B cell (primary cell): ENCODE measurements around the gene FAM120B. TPM values are rescaled to one million over a fixed set of nuclear protein-coding genes. Genes with fewer than 3 reads are reported as not detected.

Experiments used
- ATAC-seq: fragments of 200-7000 bp; cut with Tn5 transposase; one replicate; pipeline ENCODE4 v1.10.0; 2021; ENCODE audit warnings: low read depth, mild to moderate bottlenecking, moderate number of reproducible peaks, moderate library complexity
- CTCF ChIA-PET: fragments of 350-600 bp; sonication (Branson Sonifier 250); formaldehyde crosslinking; loops from one replicate; lab custom pipeline; 2021; ENCODE audit warnings: antibody characterized with exemption, inconsistent platforms; lab: Charles Lee
- POLR2A ChIA-PET: fragments of 350-600 bp; sonication (Branson Sonifier 250); formaldehyde crosslinking; loops from one replicate; lab custom pipeline; 2021; ENCODE audit warnings: antibody characterized with exemption; lab: Charles Lee
- DNase-seq: peaks from one replicate; pipeline ENCODE4 v3.0.0; 2013
- H2AFZ ChIP-seq: 2 replicates; pipeline ENCODE4 v1.6.1; 2012; ENCODE audit warnings: mild to moderate bottlenecking, low read depth, low read length; ENCODE audit not compliant: insufficient read depth, poor library complexity, severe bottlenecking
- H3K27ac ChIP-seq, 2 donors: 1 replicate in 1 of 2; 2 replicates in 1 of 2; pipeline ENCODE4 v1.5.1; 2012 to 2013; ENCODE audit warnings: low read length in 2 of 2, mild to moderate bottlenecking in 2 of 2, moderate library complexity in 1 of 2
- H3K27me3 ChIP-seq, 4 experiments: fragments of 200-600 bp in 1 of 4; sonication (generic) in 1 of 4; replicated peaks in 1 of 4; 1 replicate in 2 of 4; 2 replicates in 2 of 4; pipeline versions ENCODE4 v1.6.1 to v1.7.0; 2013 to 2016; ENCODE audit warnings: low read length in 3 of 4, mild to moderate bottlenecking in 2 of 4, mixed read lengths in 1 of 4, moderate library complexity in 1 of 4; ENCODE audit not compliant: insufficient read depth in 4 of 4, control insufficient read depth in 3 of 4; ENCODE audit errors: control extremely low read depth in 1 of 4
- H3K36me3 ChIP-seq, 2 experiments: replicated peaks in 1 of 2; 1 replicate in 1 of 2; 2 replicates in 1 of 2; pipeline versions ENCODE4 v1.6.1 to v1.7.1; 2013; ENCODE audit warnings: low read length in 1 of 2; ENCODE audit not compliant: insufficient read depth in 2 of 2, control insufficient read depth in 1 of 2; ENCODE audit errors: control extremely low read depth in 1 of 2, extremely low read depth in 1 of 2
- H3K4me1 ChIP-seq, 2 donors: fragments of 200-600 bp in 1 of 2; sonication (generic) in 1 of 2; 1 replicate in 1 of 2; 2 replicates in 1 of 2; pipeline versions ENCODE4 v1.5.1 to v1.6.1; 2013 to 2017; ENCODE audit warnings: low read length in 2 of 2; ENCODE audit not compliant: control insufficient read depth in 2 of 2, insufficient read depth in 2 of 2
- H3K4me2 ChIP-seq: replicated peaks from 2 replicates; pipeline ENCODE3; 2012; ENCODE audit warnings: mild to moderate bottlenecking, low read depth, low read length; ENCODE audit not compliant: poor library complexity, severe bottlenecking
- H3K4me3 ChIP-seq, 5 experiments: fragments of 200-600 bp in 1 of 5; sonication (generic) in 1 of 5; 1 replicate in 3 of 5; 2 replicates in 2 of 5; pipeline versions ENCODE4 v1.5.1 to v1.7.0; 2011 to 2016; ENCODE audit warnings: low read length in 4 of 5, mild to moderate bottlenecking in 4 of 5, low read depth in 2 of 5, control low read depth in 1 of 5, moderate library complexity in 1 of 5; ENCODE audit not compliant: insufficient read depth in 1 of 5; ENCODE audit errors: control extremely low read depth in 1 of 5, extremely low read depth in 1 of 5
- H3K79me2 ChIP-seq: fragments of 200-600 bp; sonication (generic); one replicate; pipeline ENCODE4 v1.6.0; 2016; ENCODE audit warnings: low read length; ENCODE audit not compliant: control insufficient read depth, insufficient read depth
- H3K9ac ChIP-seq: fragments of 200-600 bp; sonication (generic); 2 replicates; pipeline ENCODE4 v1.6.1; 2017; ENCODE audit warnings: mild to moderate bottlenecking, low read length, moderate library complexity
- H3K9me3 ChIP-seq, 3 donors: one replicate each; pipeline versions ENCODE4 v1.6.1 to v1.7.1; 2013; ENCODE audit warnings: low read length in 2 of 3; ENCODE audit not compliant: control insufficient read depth in 2 of 3, insufficient read depth in 1 of 3; ENCODE audit errors: control extremely low read depth in 1 of 3
- H4K20me1 ChIP-seq: 2 replicates; pipeline ENCODE4 v1.6.0; 2012; ENCODE audit warnings: mild to moderate bottlenecking, low read length; ENCODE audit not compliant: insufficient read depth, control insufficient read depth, poor library complexity, severe bottlenecking
- H3K27ac Mint-ChIP-seq: one replicate; pipeline ENCODE4 v1.8.0; 2021; ENCODE audit warnings: mixed read lengths
- H3K27me3 Mint-ChIP-seq: one replicate; pipeline ENCODE4 v1.8.0; 2021; ENCODE audit warnings: mixed read lengths
- H3K4me1 Mint-ChIP-seq: one replicate; pipeline ENCODE4 v1.8.0; 2021; ENCODE audit warnings: mixed read lengths
- H3K4me3 Mint-ChIP-seq: one replicate; pipeline ENCODE4 v1.8.0; 2021; ENCODE audit warnings: mixed read lengths
- H3K9me3 Mint-ChIP-seq: one replicate; pipeline ENCODE4 v1.8.0; 2022; ENCODE audit warnings: mixed read lengths; ENCODE audit not compliant: insufficient read depth
- EZH2 ChIP-seq: IDR thresholded peaks from 2 replicates; pipeline ENCODE4 v1.6.1; 2012; ENCODE audit warnings: borderline replicate concordance, low read depth, mild to moderate bottlenecking, moderate library complexity, low read length; ENCODE audit not compliant: insufficient read depth, poor library complexity, severe bottlenecking
- WGBS: methylation state at CpG from one replicate; pipeline ENCODE4 v1.1.5; 2013; ENCODE audit warnings: missing lambda C conversion rate; ENCODE audit not compliant: insufficient coverage; 5-methylcytosine and 5-hydroxymethylcytosine counted together
- intact Hi-C: fragments of 100-400 bp; cut with micrococcal nuclease; formaldehyde crosslinking; loops from one replicate; pipeline ENCODE4 v1.10.0; 2022
- polyA plus RNA-seq: library from polyadenylated mRNA; depleted of rRNA; stranded (reverse); fragments of >200 nt; gene quantifications from 2 replicates; pipeline ENCODE4 v1.2.3, GENCODE V29; 2012
- total RNA-seq, 2 donors: library from RNA; stranded (reverse); fragments of 120-200 nt in 1 of 2; gene quantifications; 1 replicate in 1 of 2; 2 replicates in 1 of 2; pipeline versions ENCODE4 v1.2.3 to v1.2.4, GENCODE V29; 2013 to 2022
- TF ChIP-seq, protein P1 (sequence below): fragments of 200-600 bp; IDR thresholded peaks from one replicate; pipeline ENCODE4 v1.8.0; 2022; ENCODE audit warnings: antibody characterized with exemption, mild to moderate bottlenecking

The FAM120B gene
- total and polyA plus RNA-seq, 2 donors (not counting 1 experiment from before 2014, with no cell fraction given): 12.5 to 51.7 TPM

DNA sequence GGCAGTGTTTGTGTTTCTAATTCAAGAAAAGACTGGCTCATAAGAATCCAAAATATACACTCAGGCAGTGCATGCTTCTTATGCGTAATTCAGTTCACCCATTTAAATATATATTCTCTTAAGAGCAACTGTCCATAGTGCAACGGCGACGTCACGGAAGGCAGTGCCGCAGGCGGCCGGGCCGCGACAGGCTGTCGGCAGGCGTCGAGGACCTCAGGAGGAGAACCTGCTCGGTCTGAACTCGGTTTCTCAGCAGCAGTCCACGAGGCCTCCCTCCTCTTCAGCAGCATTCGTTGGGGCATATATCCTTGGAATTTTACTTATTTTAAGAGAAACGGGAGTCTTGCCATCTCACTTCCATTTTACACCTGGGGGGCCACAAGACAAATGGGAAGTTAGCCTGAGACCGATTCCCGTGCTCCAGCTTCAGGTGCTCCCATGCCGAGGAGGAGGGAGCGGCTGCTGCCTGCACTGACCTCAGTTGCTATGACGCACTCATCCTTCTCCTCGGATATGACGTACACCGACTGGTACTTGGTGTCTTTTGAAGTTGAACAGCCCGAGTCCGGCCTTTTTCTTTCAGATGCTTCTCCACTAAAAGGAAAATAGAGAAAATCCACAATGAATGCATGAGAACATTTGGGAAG, 23.9 kb upstream of the FAM120B start:
- Histone ChIP-seq H3K27ac (no peak overlapping the region), H3K4me1 (peaks cover 11 to 18% of the 10 kb centered on the region in 2 donors), H3K4me2 (no peak overlapping the region), H3K9me3 (peaks cover 0 to 17% (median 0%) of the 10 kb centered on the region in 3 donors), H3K9ac (no peak overlapping the region), H3K36me3 (no peaks in the 10 kb centered on the region), H3K27me3 (peaks cover 0 to 19% (median 13%) of the 10 kb centered on the region in 4 experiments), H4K20me1 (no peaks in the 10 kb centered on the region), H2AFZ (no peak overlapping the region), H3K4me3 (no peak overlapping the region), H3K79me2 (no peaks in the 10 kb centered on the region)
- peaks cover 22% of the 10 kb centered on the region for H3K4me1 Mint-ChIP-seq
- ATAC-seq (no peak), DNase-seq (no peak)
- ChIA-PET POLR2A (no interaction called here), CTCF (no interaction called here)
- no peak for TF ChIP-seq EZH2
- TF ChIP-seq, protein P1, sequence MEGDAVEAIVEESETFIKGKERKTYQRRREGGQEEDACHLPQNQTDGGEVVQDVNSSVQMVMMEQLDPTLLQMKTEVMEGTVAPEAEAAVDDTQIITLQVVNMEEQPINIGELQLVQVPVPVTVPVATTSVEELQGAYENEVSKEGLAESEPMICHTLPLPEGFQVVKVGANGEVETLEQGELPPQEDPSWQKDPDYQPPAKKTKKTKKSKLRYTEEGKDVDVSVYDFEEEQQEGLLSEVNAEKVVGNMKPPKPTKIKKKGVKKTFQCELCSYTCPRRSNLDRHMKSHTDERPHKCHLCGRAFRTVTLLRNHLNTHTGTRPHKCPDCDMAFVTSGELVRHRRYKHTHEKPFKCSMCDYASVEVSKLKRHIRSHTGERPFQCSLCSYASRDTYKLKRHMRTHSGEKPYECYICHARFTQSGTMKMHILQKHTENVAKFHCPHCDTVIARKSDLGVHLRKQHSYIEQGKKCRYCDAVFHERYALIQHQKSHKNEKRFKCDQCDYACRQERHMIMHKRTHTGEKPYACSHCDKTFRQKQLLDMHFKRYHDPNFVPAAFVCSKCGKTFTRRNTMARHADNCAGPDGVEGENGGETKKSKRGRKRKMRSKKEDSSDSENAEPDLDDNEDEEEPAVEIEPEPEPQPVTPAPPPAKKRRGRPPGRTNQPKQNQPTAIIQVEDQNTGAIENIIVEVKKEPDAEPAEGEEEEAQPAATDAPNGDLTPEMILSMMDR: no peak
- H3K27me3 Mint-ChIP-seq: peaks cover 31% of the 10 kb centered on the region
- H3K9me3 Mint-ChIP-seq: no peaks in the 10 kb centered on the region
- intact Hi-C loops: no loop called here
- H3K27ac Mint-ChIP-seq: no peak overlapping the region
- no peak overlapping the region for H3K4me3 Mint-ChIP-seq
- WGBS: 99% methylated on average over 23 of the region's 28 CpGs

DNA sequence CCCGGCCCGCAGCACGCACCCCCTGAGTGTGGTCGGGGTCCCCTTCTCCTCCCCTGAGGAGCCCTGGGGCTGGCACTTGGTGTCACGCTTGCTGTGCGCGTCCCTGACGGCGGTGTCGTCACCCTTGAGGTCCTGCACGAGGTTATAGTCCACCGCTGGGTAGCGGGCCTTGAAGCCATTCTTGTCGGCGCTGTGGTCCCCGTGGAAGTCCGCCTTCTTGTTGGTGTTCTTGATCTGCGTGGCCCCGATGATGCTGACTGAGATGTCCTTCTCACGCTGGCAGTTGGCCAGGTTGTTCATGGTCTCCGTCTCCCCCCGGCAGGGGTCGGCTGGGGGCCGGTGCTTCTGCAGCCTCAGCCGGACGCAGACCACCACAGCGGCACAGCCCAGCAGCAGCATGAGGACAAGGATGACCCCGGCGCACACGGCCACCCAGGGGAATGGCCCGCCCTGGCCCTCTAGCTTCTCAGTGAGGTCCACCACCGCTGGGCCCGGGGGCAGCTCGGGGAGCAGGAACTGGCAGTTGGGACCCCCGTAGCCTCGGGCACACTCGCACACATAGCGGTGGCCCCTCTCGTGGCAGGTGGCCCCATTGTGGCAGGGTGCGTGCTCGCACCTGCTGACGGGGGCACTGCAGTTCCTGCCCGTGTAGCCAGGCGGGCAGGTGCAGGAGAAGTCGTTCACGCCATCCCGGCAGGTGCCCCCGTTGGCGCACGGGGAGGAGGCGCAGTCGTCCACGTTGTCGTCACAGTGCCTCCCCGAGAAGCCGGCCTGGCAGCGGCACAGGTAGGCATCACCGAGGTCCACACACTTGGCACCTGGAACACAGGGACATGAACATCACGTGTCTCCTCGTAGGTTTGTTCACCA, 23.1 kb upstream of the FAM120B start:
- Histone ChIP-seq H3K27me3 (peaks cover 0 to 27% (median 21%) of the 10 kb centered on the region in 4 experiments), H3K36me3 (no peaks in the 10 kb centered on the region), H3K4me1 (peaks cover 10 to 17% of the 10 kb centered on the region in 2 donors), H4K20me1 (no peaks in the 10 kb centered on the region), H3K9ac (no peak overlapping the region), H2AFZ (no peak overlapping the region), H3K27ac (no peak overlapping the region), H3K4me2 (no peak overlapping the region), H3K4me3 (no peak overlapping the region), H3K9me3 (peaks cover 0 to 23% (median 0%) of the 10 kb centered on the region in 3 donors), H3K79me2 (no peaks in the 10 kb centered on the region)
- H3K4me1 Mint-ChIP-seq: peaks cover 21% of the 10 kb centered on the region
- H3K27ac Mint-ChIP-seq: no peak overlapping the region
- CTCF ChIA-PET: no interaction called here
- H3K9me3 Mint-ChIP-seq: no peaks in the 10 kb centered on the region
- no peak for DNase-seq
- intact Hi-C loops: no loop called here
- TF ChIP-seq EZH2: no peak
- TF ChIP-seq, protein P1: no peak
- H3K27me3 Mint-ChIP-seq: peaks cover 35% of the 10 kb centered on the region
- ATAC-seq: no peak
- POLR2A ChIA-PET: no interaction called here
- WGBS: 97% methylated on average over 60 of the region's 60 CpGs
- H3K4me3 Mint-ChIP-seq: no peak overlapping the region
